Erythroblast (primary cell): ENCODE measurements around the gene NFASC.
A peak's percentile ranks its signal among the peaks of the same experiment; 100 is the strongest.

Source experiments
- DNase-seq, 2 experiments: peaks; one replicate each; lab custom pipeline; 2025; lab: John Stamatoyannopoulos, UW
- GATA1 ChIP-seq: IDR thresholded peaks from 2 replicates; pipeline ENCODE4 v1.6.1; 2011; ENCODE audit warnings: low read depth, mild to moderate bottlenecking, control low read depth, low read length, moderate library complexity
- POLR2A ChIP-seq: IDR thresholded peaks from 2 replicates; pipeline ENCODE4 v1.6.1; 2011; ENCODE audit warnings: mild to moderate bottlenecking, low read length

The NFASC gene

GRCh38 chr1:205062895-205063294 lies 192.2 kb downstream of the NFASC start:
- DNase-seq, result no peak
- TF ChIP-seq GATA1 (no peak), POLR2A (no peak)

GRCh38 chr1:205064301-205064700 lies 193.6 kb downstream of the NFASC start:
- no peak for DNase-seq
- TF ChIP-seq POLR2A, result no peak
- TF ChIP-seq GATA1, result no peak

- no peak for DNase-seq
- TF ChIP-seq POLR2A (no peak), GATA1 (no peak)
Measured at GRCh38 chr1:205064741-205065316, 194.2 kb downstream of the NFASC start.

- DNase-seq, result no peak
- TF ChIP-seq GATA1 (no peak), POLR2A (no peak)
Measured at GRCh38 chr1:205065666-205066065, 195.0 kb downstream of the NFASC start.

DNA sequence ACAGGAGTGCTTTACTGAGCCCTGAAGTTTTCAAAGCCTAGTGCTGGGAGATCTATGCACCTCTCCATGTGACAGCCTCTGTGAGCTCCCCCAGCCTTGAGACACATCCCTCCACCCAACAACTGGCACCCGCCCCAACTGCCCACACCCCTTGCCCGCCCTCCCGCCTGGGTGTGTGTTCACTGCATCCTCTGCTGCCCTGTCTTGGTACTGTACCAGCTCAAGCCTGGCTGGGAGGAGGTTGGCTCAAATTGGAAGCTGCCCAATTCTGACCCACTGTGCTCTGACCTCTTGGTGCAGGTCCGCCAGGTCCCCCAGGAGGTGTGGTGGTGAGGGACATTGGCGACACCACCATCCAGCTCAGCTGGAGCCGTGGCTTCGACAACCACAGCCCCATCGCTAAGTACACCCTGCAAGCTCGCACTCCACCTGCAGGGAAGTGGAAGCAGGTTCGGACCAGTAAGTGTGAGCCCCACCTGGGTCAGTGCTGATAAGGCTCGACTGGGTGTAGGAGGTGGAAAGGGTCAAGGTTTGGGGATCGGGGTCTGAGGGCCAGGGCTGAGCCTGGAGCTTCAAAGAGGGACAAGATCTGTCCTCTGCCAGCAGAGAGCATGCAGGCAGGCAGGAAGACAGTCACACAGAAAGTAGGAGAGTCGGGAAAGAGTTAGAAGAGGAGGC lies 195.6 kb downstream of the NFASC start:
- TF ChIP-seq GATA1, result no peak
- TF ChIP-seq POLR2A, result no peak
- DNase-seq, result peak; percentile 70 to 72

DNA sequence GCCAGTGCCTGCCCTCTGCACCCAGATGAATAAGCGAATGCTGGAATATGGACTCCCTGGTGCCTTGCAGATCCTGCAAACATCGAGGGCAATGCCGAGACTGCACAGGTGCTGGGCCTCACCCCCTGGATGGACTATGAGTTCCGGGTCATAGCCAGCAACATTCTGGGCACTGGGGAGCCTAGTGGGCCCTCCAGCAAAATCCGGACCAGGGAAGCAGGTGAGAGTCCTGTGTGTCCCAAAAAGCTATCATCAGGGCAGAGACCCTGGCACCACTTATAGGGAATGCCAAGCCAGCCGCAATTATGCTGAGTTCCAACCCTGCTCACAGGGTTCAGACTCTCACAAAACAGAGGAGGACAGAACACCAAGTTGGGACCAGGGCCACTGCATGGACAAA lies 196.4 kb downstream of the NFASC start:
- TF ChIP-seq POLR2A, result no peak
- TF ChIP-seq GATA1, result no peak
- DNase-seq, result no peak

DNA sequence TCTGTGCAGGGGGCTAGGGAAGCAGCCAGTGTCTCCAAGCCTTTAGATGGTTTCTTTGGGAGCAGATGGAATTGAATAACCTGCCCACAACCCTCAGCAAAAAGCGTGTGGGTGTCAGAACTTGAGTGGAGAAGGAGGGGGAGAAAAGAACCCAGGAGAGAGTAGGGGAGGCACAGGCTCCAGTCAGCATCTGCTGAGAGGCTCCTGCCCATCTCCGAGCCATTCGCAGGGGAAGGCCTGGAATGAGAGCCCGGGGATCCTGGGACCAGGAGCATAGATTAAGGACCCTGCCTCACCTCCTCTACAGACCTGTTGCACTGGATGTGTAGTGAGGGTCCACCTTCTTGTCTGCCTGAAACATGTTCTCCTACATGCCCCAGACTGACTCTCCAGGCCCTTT lies 197.3 kb downstream of the NFASC start:
- DNase-seq, result no peak
- TF ChIP-seq GATA1 (no peak), POLR2A (no peak)

GRCh38 chr1:205068457-205069040 lies 197.9 kb downstream of the NFASC start:
- DNase-seq, result no peak
- no peak for TF ChIP-seq GATA1

DNA sequence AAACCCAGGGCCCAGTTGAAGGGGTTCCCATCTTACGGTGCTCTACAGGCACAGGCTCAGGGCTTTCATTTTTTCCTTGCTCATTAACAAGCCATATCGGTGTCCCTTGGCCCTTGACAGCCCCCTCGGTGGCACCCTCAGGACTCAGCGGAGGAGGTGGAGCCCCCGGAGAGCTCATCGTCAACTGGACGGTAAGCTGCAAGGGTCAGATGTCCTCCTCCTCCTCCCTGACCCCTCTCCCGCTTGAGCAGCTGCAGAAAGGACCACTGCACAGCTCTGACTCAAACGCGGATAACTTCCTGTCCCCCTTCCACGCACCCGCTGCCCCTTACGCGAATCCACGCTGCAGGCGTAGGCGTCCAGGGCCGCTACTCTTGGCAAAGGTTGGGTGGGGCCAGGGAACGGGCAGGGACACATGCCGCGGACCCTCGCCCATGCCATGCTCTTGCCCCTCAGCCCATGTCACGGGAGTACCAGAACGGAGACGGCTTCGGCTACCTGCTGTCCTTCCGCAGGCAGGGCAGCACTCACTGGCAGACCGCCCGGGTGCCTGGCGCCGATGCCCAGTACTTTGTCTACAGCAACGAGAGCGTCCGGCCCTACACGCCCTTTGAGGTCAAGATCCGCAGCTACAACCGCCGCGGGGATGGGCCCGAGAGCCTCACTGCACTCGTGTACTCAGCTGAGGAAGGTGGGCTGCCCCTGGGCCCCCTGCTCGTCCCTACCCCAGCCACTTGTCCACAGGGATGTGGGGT lies 198.9 kb downstream of the NFASC start:
- DNase-seq, result no peak
- no peak for TF ChIP-seq GATA1
- TF ChIP-seq POLR2A, result no peak

- no peak for TF ChIP-seq POLR2A
- TF ChIP-seq GATA1, result no peak
- DNase-seq, result no peak
Measured at GRCh38 chr1:205071028-205071409, 200.4 kb downstream of the NFASC start.

DNA sequence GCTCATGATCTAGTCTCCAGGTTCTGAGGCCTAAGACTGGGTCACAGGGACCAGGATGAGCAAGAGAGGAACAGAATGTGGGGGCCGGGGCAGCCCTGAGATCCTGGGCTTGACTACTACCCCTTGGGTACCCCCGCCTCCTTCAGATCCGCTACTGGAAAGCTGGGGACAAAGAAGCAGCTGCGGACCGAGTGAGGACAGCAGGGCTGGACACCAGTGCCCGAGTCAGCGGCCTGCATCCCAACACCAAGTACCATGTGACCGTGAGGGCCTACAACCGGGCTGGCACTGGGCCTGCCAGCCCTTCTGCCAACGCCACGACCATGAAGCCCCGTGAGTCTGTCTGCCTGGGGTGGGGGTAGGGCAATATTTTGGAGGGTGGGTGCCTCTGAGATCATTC lies 201.1 kb downstream of the NFASC start:
- TF ChIP-seq GATA1, result no peak
- no peak for TF ChIP-seq POLR2A
- DNase-seq, result no peak

DNA sequence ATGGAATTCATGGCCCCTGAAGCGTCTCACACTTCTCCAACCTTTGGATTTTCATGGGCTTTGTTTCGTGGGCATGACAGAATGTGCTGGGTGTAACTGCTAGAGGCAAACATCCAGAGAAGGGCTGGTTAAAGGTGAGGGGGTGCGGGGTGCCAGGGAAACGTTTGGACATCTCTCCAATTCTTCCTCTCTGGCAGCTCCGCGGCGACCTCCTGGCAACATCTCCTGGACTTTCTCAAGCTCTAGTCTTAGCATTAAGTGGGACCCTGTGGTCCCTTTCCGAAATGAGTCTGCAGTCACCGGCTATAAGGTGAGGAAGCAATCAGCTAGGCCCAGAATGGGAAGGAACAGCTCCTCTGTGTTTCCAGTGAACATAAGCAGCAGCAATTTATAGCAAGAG lies 201.6 kb downstream of the NFASC start:
- TF ChIP-seq GATA1 (no peak), POLR2A (no peak)
- DNase-seq, result no peak
